Peyer's patch (tissue), 4 donors: Measurements from ENCODE around the gene CLEC18B. TPM values are rescaled to one million over a fixed set of nuclear protein-coding genes. Genes with fewer than 3 reads are reported as not detected.
A peak's percentile ranks its signal among the peaks of the same experiment; 100 is the strongest.
"Not testable (repeated sequence)": the region's sequence is repeated elsewhere in the genome, so short reads cannot be mapped to it uniquely, and the experiment has no call there.

Source experiments
- DNase-seq, 3 donors: peaks; one replicate each; pipeline ENCODE4 v3.0.0-alpha.2; 2017 to 2019
- H3K27ac ChIP-seq, 4 donors: fragments of 200-600 bp; sonication (generic); one replicate each; pipeline ENCODE4 v1.5.1; 2016 to 2019
- H3K27me3 ChIP-seq, 2 donors: fragments of 200-600 bp; sonication (generic); one replicate each; pipeline ENCODE4 v1.5.1; 2019
- H3K36me3 ChIP-seq, 3 donors: fragments of 200-600 bp; sonication (generic); one replicate each; pipeline ENCODE4 v1.5.1; 2016 to 2019
- H3K4me1 ChIP-seq, 4 donors: fragments of 200-600 bp; sonication (generic); one replicate each; pipeline ENCODE4 v1.5.1; 2016 to 2019
- H3K4me3 ChIP-seq, 4 donors: fragments of 200-600 bp; sonication (generic); 1 replicate in 3 of 4; 2 replicates in 1 of 4; pipeline ENCODE4 v1.5.1; 2016 to 2019; ENCODE audit warnings: mild to moderate bottlenecking in 1 of 4
- H3K9me3 ChIP-seq, 4 donors: fragments of 200-600 bp; sonication (generic); one replicate each; pipeline ENCODE4 v1.5.1; 2016 to 2019; ENCODE audit warnings: mild to moderate bottlenecking in 1 of 4
- POLR2A ChIP-seq, 2 donors: fragments of 450-650 bp; IDR thresholded peaks; one replicate each; pipeline ENCODE4 v1.5.1; 2017; ENCODE audit warnings: antibody characterized with exemption in 2 of 2, mild to moderate bottlenecking in 2 of 2, moderate library complexity in 2 of 2
- total RNA-seq, 4 donors: library from RNA; depleted of rRNA; stranded (reverse); fragments of >200 nt; gene quantifications; one replicate each; pipeline ENCODE4 v1.1.0, GENCODE V29; 2016
- TF ChIP-seq, protein P1 (sequence below), 6 experiments: fragments of 450-650 bp in 4 of 6; fragments of 200-600 bp in 2 of 6; sonication (generic) in 1 of 6; IDR thresholded peaks; one replicate each; pipeline ENCODE4 v1.5.1; 2017 to 2019; ENCODE audit warnings: antibody characterized with exemption in 6 of 6, mild to moderate bottlenecking in 3 of 6, moderate library complexity in 1 of 6

The CLEC18B gene
- total RNA-seq, 4 donors from 2014 or later = 0.57 to 1.8 (median 1.2) TPM; not detected in 1

DNA sequence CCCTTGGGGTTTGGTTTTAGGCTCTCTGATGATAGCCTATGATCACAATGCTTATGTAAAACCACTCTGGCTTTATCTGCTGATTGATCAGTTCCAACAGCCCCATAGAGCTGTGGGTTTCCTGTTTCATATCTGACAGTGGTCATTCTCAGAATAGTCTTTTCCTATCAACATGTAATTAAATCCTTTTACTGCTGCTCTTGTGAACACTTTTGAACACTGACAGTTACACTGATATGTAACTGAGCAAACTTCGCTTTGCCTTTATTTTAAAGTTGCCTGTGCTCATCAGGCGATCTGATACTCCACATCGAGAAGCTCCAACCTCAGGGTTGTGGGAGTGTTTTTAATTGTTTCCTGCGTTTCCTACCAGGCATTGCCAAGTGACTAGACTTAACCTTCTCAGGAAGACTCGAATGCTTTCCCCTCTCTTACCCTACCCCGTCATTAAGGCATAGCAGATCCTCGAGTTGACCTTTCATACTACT lies 17.3 kb upstream of the CLEC18B start:
- Histone ChIP-seq H3K4me3 (no peak overlapping the region), H3K27ac (no peak overlapping the region), H3K9me3 (peaks cover 0 to 3% (median 0%) of the 10 kb centered on the region in 4 donors), H3K36me3 (peaks cover 0 to 6% (median 0%) of the 10 kb centered on the region in 3 donors), H3K4me1 (no peaks in the 10 kb centered on the region), H3K27me3 (no peaks in the 10 kb centered on the region)
- no peak for DNase-seq
- no peak for TF ChIP-seq POLR2A (IDR thresholded peaks at IDR 0.05)
- TF ChIP-seq, protein P1, sequence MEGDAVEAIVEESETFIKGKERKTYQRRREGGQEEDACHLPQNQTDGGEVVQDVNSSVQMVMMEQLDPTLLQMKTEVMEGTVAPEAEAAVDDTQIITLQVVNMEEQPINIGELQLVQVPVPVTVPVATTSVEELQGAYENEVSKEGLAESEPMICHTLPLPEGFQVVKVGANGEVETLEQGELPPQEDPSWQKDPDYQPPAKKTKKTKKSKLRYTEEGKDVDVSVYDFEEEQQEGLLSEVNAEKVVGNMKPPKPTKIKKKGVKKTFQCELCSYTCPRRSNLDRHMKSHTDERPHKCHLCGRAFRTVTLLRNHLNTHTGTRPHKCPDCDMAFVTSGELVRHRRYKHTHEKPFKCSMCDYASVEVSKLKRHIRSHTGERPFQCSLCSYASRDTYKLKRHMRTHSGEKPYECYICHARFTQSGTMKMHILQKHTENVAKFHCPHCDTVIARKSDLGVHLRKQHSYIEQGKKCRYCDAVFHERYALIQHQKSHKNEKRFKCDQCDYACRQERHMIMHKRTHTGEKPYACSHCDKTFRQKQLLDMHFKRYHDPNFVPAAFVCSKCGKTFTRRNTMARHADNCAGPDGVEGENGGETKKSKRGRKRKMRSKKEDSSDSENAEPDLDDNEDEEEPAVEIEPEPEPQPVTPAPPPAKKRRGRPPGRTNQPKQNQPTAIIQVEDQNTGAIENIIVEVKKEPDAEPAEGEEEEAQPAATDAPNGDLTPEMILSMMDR (IDR thresholded peaks at IDR 0.05) = no peak

DNA sequence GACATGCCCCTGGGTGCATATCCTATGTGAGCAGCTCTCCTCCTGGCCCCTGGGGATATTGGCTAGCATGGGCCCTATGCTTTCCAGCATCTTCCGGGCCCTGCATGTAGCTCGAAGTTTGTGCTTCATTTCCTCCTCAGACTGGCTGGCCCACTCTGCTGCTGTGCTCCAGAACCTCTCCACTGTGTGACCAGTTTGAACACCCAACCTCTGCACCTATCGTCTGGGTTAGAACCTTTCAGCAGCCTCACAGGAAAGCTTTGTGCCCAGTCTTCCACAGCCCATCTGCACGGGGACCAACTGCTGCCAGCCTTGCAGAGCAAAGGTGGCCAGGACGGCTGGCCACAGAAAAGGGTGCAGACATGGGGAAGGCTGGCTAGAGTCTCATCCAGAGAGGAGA lies 10.2 kb upstream of the CLEC18B start:
- Histone ChIP-seq H3K36me3 (no peaks in the 10 kb centered on the region), H3K27ac (no peak overlapping the region), H3K4me3 (no peak overlapping the region), H3K9me3 (peaks cover 0 to 3% (median 0%) of the 10 kb centered on the region in 4 donors), H3K27me3 (no peaks in the 10 kb centered on the region), H3K4me1 (no peaks in the 10 kb centered on the region)
- no peak for DNase-seq
- TF ChIP-seq, protein P1 (IDR thresholded peaks at IDR 0.05) = no peak
- no peak for TF ChIP-seq POLR2A (IDR thresholded peaks at IDR 0.05)

DNA sequence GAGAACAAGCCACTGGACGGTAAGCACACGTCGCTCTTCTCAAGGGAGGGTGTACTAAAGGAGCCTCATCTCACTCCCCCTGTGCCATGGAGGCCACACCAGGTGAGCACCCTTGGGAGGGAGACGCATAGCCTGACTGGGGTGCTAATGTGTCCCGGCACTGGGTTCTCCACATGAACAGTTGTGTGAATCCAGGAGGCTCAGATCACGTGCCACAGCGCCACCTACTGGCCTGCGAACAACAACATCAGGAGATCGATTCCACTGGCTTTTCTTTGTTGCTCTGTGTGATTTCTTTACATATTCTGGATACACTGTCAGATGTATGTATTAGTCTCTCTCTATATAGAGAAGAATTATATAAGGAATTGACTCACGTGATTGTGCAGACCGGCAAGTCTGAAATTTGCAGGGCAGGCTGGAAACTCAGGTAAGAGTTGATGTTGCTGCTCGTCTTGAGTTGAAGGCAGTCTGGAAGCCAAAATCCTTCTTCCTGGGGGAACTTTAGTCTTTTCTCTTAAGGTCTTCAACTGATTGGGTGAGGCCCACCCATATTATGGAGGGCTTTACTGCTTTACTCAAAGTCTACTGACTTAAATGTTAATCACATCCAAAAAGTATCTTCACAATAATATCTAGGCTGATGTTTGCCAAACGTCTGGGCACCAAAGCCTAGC lies 8.9 kb upstream of the CLEC18B start:
- not testable (repeated sequence) for H3K36me3 ChIP-seq, H3K4me3 ChIP-seq, H3K9me3 ChIP-seq, H3K27me3 ChIP-seq, H3K27ac ChIP-seq, H3K4me1 ChIP-seq
- DNase-seq = peak in 2 of 3 donors; percentile 55 to 85
- TF ChIP-seq, protein P1 (IDR thresholded peaks at IDR 0.05) = peak; percentile 33 to 83 (median 77)

DNA sequence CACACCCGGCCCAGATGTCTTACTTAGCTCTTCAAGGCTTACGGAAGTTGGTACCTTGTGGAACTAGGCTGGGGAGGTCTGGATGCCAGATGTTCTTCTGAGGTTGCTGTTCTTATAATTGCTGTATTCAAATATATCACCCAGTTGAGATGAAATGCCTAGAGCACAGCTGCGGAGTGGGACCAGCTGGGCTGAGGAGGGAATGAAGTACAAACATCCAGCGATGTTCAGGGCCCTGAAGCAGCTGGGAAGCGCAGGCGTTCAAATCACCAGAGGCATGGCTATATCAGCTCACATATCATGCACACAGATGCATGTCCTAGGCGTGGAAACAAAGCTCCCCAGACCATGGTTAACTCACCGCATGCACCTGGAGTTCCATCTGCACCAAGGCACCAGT lies 7.2 kb upstream of the CLEC18B start:
- not testable (repeated sequence) for H3K4me3 ChIP-seq, H3K27ac ChIP-seq, H3K27me3 ChIP-seq, H3K4me1 ChIP-seq, DNase-seq, H3K9me3 ChIP-seq, H3K36me3 ChIP-seq

DNA sequence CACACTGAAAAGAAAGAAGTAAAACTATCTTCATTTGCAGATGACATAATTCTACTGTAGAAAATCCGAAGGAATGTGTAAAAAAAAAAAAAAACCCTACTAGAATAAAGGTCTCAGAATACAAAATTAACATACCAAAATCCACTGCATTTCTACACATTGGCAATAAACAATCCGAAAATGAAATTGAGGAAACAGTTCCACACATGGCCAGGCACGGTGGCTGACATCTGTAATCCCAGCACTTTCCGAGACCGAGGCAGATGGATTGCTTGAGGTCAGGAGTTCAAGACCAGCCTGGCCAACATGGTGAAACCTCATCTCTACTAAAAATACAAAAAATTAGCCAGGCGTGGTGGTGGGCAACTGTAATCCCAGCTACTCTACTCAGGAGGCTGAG lies 4.5 kb upstream of the CLEC18B start:
- not testable (repeated sequence) for H3K4me3 ChIP-seq, H3K4me1 ChIP-seq, H3K36me3 ChIP-seq, H3K27me3 ChIP-seq, H3K9me3 ChIP-seq, DNase-seq, H3K27ac ChIP-seq

DNA sequence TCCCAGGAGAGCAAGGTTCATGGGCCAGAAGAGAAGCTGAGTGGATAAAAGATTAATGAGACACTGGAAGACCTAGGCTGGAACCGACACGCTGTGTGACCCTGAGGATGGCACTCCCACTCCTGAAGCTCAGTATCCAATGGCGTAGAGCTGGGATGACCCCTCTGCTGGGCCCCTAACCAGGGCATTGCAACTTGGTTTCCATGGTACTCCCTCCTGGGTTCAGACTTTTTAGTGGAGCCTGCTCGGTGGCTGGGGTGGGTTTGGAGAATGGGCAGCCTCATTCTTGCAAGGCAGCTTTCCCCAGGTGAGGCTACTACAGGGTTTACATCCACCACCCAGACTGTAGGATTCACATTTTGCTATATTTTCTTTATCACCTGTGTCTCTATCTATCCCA lies 2.4 kb upstream of the CLEC18B start:
- not testable (repeated sequence) for H3K4me3 ChIP-seq, H3K9me3 ChIP-seq, H3K4me1 ChIP-seq, DNase-seq, H3K27ac ChIP-seq, H3K36me3 ChIP-seq, H3K27me3 ChIP-seq

DNA sequence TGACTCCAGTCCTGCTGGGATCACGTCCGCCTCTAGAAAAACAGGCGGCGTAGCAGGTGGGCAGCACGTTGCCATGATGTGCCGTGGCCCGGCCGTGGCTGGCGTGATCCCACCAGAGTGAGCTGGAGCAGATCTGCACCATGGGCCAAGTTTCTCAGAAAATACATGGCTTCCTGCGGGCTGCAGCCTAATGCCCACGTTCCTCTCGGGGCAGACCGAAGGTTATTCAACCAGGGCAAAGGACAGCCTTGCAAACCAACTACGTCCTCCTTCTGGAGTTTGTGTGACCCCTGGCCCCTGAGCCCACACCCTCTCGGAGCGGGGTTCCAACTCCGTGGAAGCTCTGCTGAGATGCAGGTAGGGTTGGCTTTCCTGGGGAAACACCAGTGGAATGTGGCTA lies 808 bp upstream of the CLEC18B start:
- not testable (repeated sequence) for DNase-seq, H3K4me1 ChIP-seq, H3K36me3 ChIP-seq, H3K27ac ChIP-seq, H3K27me3 ChIP-seq, H3K4me3 ChIP-seq, H3K9me3 ChIP-seq

DNA sequence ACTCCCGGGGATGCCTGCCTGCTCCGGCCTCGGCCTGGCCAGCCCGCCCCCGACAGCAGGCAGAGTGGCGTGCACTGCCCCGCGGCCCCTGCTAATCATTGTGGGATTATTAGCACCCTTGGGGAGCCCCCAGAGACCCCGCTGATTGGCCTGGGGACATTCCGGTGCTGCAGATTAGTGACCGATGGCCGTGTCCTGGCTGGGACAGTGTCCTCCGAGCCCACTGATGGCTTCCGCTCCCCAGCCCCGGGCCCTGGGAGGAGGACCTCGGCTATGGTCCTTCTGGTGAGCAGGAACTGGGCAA lies 156 bp upstream of the CLEC18B start:
- not testable (repeated sequence) for H3K27ac ChIP-seq, H3K27me3 ChIP-seq, H3K4me3 ChIP-seq, H3K9me3 ChIP-seq, H3K4me1 ChIP-seq, DNase-seq, H3K36me3 ChIP-seq

DNA sequence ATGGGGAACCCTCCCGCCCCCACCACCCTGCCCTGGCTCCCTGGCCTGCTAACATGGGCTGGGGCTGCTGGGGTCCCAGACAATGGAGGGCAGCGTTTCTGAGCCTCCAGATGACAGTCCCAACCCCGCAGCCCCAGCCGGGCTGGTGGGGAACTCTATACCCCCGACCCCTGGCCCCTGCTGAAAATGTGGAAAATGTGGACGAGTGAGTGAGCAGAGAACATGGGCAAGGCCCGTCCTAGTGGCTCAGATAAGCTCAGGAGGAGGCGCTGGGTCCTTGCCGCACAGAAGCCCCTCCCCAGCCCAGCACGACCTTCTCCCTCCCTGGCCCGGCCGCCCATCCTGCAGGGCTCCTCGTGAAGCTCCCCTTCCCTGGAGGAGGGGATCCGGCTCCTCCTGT lies 1.5 kb downstream of the CLEC18B start:
- not testable (repeated sequence) for H3K4me3 ChIP-seq, H3K4me1 ChIP-seq, DNase-seq, H3K27ac ChIP-seq, H3K36me3 ChIP-seq, H3K9me3 ChIP-seq, H3K27me3 ChIP-seq

DNA sequence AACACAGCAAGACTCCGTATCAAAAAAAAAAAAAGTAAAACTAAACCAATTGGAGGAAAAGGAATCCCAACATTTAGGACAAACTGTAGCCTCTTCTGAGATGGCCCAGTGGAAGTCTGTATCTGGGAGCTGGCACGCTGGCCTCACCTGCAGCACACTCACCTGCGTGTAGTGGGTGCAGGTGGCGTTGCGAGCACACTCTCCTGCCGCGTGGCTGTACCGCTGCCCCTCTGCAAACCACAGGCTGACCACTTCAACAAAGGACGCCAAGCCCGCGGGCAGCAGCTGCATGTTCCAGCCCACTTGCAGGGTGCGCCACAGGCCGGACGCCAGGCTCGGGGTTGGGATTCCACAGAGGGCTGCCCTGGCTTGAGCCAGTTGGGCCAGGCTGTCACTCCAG lies 3.4 kb downstream of the CLEC18B start:
- DNase-seq, H3K4me1 ChIP-seq, H3K27ac ChIP-seq, H3K9me3 ChIP-seq, H3K36me3 ChIP-seq, H3K27me3 ChIP-seq, H3K4me3 ChIP-seq: not testable (repeated sequence)

DNA sequence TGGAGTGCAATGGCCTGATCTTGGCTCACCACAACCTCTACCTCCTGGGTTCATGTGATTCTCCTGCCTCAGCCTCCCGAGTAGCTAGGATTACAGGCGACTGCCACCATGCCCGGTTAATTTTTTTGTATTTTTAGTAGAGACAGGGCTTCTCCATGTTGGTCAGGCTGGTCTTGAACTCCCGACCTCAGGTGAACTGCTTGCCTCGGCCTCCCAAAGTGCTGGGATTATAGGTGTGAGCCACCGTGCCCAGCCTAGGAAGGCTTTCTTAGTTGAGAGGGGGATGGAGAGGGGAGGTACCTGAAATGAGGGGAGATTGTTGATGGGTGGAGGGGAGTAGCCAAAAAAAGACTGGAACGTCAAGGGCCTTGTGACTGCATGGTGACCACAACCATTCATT lies 7.4 kb downstream of the CLEC18B start:
- H3K27ac ChIP-seq, H3K36me3 ChIP-seq, H3K4me3 ChIP-seq, H3K27me3 ChIP-seq, DNase-seq, H3K9me3 ChIP-seq, H3K4me1 ChIP-seq: not testable (repeated sequence)

DNA sequence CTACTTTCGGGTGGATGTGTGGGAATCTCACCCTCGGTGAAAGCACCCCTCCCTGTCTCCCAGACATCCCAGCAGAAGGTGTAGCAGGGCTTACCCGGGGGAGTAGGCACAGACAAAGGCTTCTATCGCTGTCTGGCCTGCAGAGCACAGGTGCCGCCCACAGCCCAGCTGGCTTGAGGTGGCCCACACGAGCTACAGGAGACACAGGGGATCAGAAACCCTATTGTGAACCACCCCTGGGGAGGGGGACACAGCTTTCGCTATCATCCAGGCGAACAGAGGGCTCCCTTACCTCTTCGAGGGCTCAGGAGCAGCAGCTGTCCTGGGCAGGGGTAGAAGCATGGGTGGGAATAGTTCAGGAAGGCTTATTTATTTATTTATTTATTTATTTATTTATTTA lies 7.8 kb downstream of the CLEC18B start:
- H3K4me3 ChIP-seq, H3K9me3 ChIP-seq, H3K4me1 ChIP-seq, H3K27me3 ChIP-seq, H3K36me3 ChIP-seq, H3K27ac ChIP-seq, DNase-seq: not testable (repeated sequence)
